HG03025 (cell line): Measurements from ENCODE around the gene CRY2.
"Not testable (repeated sequence)": the region's sequence is repeated elsewhere in the genome, so short reads cannot be mapped to it uniquely, and the experiment has no call there.

Experiments
- ATAC-seq: cut with Tn5 transposase; IDR thresholded peaks from one replicate; pipeline ENCODE4 v1.9.1; 2021; ENCODE audit warnings: mild to moderate bottlenecking, moderate library complexity; ENCODE audit not compliant: unreplicated experiment, low FRiP score

The CRY2 gene

GRCh38 chr11:45811109-45811435 lies 36.2 kb upstream of the CRY2 start:
- no peak for ATAC-seq

- ATAC-seq: no peak
Observed at GRCh38 chr11:45811571-45812290, 35.5 kb upstream of the CRY2 start.

- ATAC-seq: no peak
Observed at GRCh38 chr11:45812581-45813548, 34.4 kb upstream of the CRY2 start.

GRCh38 chr11:45815747-45816146 lies 31.5 kb upstream of the CRY2 start:
- ATAC-seq: no peak

GRCh38 chr11:45816614-45817013 lies 30.7 kb upstream of the CRY2 start:
- no peak for ATAC-seq

GRCh38 chr11:45817191-45817590 lies 30.1 kb upstream of the CRY2 start:
- ATAC-seq: no peak

GRCh38 chr11:45818961-45819605 lies 28.2 kb upstream of the CRY2 start:
- no peak for ATAC-seq

GRCh38 chr11:45820211-45820857 lies 26.9 kb upstream of the CRY2 start:
- no peak for ATAC-seq

- ATAC-seq: not testable (repeated sequence)
Observed at GRCh38 chr11:45826492-45826891, 20.8 kb upstream of the CRY2 start.

- ATAC-seq: no peak
Observed at GRCh38 chr11:45827123-45827522, 20.2 kb upstream of the CRY2 start.

- no peak for ATAC-seq
Observed at GRCh38 chr11:45828996-45829395, 18.3 kb upstream of the CRY2 start.

- ATAC-seq: no peak
Observed at GRCh38 chr11:45830596-45830995, 16.7 kb upstream of the CRY2 start.

GRCh38 chr11:45832811-45833441 lies 14.3 kb upstream of the CRY2 start:
- no peak for ATAC-seq

- ATAC-seq: no peak
Observed at GRCh38 chr11:45833761-45834160, 13.5 kb upstream of the CRY2 start.

GRCh38 chr11:45834298-45834756 lies 12.9 kb upstream of the CRY2 start:
- no peak for ATAC-seq

- no peak for ATAC-seq
Observed at GRCh38 chr11:45839204-45839603, 8.1 kb upstream of the CRY2 start.

GRCh38 chr11:45840251-45840650 lies 7.0 kb upstream of the CRY2 start:
- not testable (repeated sequence) for ATAC-seq

GRCh38 chr11:45843158-45843924 lies 3.9 kb upstream of the CRY2 start:
- peak; percentile 27 for ATAC-seq

- no peak for ATAC-seq
Observed at GRCh38 chr11:45844822-45845578, 2.3 kb upstream of the CRY2 start.
